Activated CD4-positive, alpha-beta T cell treated with anti-CD3 and anti-CD28 coated beads, Interleukin-10, Interleukin-2, amounts not matched to agents 100 ng/mL and 50 ng/mL, durations not matched to agents 16 hours and 8 hours (primary cell): ENCODE measurements around the gene CCPG1.
"Not testable (repeated sequence)": the region's sequence is repeated elsewhere in the genome, so short reads cannot be mapped to it uniquely, and the experiment has no call there.

ENCODE experiments used
- DNase-seq: peaks from one replicate; pipeline ENCODE4 v3.0.0-alpha.2; 2020

The CCPG1 gene, protein sequence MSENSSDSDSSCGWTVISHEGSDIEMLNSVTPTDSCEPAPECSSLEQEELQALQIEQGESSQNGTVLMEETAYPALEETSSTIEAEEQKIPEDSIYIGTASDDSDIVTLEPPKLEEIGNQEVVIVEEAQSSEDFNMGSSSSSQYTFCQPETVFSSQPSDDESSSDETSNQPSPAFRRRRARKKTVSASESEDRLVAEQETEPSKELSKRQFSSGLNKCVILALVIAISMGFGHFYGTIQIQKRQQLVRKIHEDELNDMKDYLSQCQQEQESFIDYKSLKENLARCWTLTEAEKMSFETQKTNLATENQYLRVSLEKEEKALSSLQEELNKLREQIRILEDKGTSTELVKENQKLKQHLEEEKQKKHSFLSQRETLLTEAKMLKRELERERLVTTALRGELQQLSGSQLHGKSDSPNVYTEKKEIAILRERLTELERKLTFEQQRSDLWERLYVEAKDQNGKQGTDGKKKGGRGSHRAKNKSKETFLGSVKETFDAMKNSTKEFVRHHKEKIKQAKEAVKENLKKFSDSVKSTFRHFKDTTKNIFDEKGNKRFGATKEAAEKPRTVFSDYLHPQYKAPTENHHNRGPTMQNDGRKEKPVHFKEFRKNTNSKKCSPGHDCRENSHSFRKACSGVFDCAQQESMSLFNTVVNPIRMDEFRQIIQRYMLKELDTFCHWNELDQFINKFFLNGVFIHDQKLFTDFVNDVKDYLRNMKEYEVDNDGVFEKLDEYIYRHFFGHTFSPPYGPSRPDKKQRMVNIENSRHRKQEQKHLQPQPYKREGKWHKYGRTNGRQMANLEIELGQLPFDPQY

DNA sequence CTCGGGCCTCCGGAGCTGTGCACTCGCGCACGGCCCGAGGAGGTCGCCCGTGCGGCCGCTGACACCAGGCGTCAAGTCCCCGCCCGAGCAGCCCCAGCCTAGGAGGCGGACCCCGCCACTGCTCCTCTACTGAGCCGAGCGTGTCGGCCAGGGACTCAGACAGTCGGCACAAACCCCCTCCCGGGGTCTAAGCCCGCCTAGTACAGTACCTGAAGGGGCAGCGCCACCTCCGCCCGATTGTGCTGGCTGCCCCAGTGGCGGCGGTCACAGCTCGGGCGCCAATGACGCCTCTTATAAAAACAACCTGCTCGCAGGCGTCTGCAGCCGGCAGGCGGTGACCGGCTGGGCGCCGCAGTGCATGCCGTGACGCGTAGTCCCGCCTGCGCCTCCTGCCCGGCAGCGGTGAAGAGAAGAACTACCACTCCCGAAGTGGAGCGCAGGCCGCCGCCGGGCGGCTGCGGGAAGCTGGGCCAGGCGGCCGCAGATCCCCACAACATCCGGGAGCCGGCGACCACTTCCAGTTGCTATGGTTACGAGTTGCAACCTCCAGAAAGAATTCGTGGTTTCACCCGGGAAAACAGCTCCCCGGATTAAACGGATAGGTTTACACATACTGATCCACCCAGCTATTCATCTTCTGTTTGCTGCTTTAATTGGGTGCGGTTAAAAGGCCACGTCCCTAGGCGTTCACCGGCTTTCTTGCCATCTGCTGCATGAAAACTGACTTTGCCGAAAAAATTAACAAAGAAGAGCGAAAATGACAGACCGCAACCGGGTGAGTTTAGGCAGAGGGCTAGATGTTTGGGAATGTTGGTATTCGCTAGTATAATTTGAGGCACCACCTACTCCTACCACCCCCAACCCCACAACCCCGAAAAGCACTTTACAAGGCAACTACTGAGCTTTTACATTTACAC is at the start of gene CCPG1, which contains the start of gene PIERCE2:
CCPG1 (minus strand) TSS at position 348 of the 917 bp plus-strand sequence. CDS start 18,935 bp downstream, outside the sequence.
PIERCE2 (plus strand) TSS at position 484 of the 917 bp plus-strand sequence; CDS start at position 758, 274 bp downstream.
- DNase-seq: peak; percentile 95

DNA sequence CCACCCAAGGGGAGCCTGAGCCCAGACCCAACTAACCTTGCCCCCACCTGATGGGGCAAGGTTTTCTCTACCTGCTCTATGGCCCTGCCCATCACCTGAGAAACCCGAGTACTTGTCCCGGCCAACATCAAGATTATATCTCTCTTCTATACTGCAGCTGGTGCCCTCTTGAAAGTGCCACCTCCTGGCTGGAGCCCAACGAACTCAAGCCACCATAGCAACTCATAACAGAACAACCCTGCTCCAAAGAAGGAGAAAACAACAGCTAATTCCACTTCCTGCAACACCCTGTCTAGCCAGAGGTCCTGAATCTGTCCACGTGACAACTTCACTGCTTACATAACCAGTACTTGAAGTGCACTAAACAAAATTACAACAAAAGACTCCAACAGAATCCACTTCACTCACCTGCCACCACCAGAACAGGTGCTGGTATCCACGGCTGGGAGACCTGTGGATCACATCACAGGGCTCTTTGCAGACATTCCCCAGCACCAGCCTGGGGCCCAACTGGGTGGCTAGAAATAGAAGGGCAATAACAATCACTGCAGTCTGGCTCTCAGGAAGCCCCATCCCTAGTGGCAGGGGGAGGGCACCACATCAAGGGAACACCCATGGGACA is 49.4 kb upstream of the CCPG1 start:
- no peak for DNase-seq

DNA sequence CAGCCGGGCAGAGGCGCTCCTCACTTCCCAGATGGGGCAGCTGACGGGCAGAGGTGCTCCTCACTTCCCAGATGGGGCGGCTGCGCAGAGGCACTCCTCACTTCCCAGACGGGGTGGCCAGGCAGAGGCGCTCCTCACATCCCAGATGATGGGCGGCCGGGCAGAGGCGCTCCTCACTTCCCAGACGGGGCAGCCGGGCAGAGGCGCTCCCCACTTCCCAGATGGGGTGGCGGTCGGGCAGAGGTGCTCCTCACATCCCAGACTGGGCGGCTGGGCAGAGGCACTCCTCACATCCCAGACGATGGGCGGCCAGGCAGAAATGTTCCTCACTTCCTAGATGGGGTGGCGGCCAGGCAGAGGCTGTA is 38.9 kb upstream of the CCPG1 start:
- DNase-seq: not testable (repeated sequence)

DNA sequence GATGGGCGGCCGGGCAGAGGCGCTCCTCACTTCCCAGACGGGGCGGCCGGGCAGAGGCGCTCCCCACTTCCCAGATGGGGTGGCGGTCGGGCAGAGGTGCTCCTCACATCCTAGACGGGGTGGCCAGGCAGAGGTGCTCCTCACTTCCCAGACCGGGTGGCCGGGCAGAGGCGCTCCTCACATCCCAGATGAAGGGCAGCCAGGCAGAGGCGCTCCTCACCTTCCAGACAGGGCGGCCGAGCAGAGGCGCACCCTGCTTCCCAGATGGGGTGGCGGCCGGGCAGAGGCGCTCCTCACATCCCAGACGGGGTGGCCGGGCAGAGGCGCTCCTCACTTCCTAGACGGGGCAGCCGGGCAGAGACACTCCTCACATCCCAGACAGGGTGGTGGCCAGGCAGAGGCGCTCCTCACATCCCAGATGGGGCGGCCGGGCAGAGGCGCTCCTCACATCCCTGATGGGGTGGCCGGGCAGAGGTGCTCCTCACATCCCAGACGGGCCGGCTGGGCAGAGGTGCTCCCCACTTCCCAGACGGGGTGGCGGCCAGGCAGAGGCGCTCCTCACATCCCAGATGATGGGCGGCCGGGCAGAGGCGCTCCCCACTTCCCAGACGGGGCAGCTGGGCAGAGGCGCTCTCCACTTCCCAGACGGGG is 38.3 kb upstream of the CCPG1 start:
- DNase-seq: not testable (repeated sequence)

DNA sequence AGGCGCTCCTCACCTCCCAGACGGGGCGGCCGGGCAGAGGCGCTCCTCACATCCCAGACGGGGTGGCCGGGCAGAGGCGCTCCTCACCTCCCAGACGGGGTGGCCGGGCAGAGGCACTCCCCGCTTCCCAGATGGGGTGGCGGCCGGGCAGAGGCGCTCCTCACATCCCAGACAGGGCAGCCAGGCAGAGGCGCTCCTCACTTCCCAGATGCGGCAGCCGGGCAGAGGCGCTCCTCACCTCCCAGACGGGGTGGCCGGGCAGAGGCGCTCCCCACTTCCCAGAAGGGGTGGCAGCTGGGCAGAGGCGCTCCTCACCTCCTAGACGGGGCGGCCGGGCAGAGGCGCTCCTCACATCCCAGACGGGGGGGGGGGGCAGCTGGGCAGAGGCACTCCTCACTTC is 37.8 kb upstream of the CCPG1 start:
- not testable (repeated sequence) for DNase-seq

DNA sequence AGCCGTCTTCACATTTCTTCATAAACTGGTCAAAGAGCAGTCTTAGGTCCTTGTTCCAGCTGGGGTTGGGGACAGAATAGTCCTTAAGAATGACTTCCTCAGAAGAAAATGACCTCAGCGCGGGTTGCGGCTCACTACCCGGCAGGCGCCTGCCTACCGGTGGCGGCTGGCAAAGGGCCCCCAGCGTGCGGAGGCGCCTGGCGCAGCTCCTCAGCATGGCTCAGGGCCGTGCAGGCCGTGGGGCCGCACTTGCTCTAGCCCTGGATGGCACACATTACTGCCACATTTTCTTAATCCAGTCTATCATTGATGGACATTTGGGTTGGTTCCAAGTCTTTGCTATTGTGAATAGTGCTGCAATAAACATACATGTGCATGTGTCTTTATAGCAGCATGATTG is 35.0 kb upstream of the CCPG1 start:
- DNase-seq: not testable (repeated sequence)

DNA sequence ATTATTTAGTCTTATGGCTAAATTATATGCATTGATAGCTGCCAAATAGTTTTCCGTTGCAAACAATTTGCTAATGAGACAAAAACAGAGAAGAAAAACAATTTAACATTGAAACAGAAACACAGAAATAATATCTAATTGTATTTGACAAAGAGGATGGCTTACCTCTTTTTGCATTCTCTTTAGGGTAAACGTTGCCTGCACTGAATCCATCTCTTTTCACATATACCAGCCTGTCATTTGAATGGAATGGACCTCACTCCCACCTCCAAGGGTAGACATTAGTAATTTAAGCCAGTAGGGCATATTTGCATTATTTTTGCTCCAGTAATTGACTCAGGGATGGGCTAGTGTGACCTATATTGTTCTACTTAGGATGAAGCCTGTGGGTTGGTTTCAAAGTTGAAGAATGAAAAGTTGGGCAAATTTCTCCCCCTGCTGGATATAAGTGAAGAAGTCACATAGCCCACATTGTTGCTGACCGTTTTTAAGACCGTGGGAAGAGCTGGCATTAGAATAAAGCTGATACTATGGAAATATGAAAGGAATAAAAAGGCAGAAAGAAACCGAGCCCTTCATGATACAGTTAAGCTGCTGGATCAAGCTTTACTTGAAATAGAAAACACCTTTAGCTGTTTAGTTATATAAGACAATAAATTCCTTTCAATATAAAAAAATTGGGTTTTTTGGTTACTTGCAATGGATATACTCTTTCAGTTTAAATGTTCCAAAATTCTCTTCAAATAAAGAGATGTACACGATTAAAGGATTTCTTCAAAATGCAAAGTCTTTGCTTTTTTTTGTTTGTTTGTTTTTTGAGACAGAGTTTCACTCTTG is 27.0 kb upstream of the CCPG1 start:
- peak; percentile 56 for DNase-seq

DNA sequence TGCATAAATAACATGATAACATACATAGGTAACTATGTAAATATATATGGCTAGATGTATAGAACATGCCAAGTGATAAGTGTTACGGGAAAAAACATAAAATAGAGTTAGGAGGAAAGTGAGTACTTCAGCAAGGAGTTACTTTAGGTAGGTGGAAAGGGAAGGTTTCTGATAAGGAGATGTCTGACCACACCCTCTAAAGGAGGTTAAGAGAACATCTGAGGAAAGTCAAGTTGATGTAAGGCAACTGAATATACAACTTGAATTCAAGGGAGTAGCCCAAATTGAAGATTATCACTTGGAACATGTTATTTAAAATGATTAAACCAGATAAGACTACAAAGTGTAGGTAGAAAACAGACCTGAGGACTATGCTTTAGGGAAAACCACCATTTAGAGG is 13.9 kb upstream of the CCPG1 start:
- DNase-seq: no peak

DNA sequence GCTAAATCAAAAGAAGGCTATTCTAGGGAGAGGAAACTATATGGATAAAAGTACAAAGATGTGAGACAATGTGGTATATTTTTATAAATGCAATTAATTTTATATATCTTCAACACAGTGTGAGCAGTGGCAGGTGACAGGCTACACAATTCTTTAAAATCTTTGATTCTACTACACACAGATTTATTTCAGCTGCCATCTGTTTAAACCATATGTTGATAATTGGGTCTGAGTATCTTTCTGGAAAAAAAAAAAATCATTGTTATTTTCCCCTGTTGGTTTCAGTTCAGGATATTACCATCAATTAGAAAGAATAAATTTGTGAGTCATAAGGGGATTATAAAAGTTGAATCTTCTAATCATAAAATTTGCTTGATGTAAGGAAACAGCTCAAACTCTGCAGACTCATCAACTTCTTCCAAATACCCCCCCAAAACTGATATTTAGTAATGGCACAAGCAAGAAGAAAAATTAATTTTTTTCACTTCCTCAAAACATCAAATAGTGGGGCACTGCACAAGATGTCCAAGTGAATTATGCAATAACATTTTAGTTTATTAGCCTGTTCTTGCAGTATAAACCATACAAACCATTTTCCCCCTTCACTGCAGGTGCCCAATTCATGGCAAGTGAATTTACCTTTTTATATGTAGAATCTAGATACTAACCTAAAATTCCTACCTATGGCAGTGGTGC is 12.2 kb upstream of the CCPG1 start:
- DNase-seq: no peak

DNA sequence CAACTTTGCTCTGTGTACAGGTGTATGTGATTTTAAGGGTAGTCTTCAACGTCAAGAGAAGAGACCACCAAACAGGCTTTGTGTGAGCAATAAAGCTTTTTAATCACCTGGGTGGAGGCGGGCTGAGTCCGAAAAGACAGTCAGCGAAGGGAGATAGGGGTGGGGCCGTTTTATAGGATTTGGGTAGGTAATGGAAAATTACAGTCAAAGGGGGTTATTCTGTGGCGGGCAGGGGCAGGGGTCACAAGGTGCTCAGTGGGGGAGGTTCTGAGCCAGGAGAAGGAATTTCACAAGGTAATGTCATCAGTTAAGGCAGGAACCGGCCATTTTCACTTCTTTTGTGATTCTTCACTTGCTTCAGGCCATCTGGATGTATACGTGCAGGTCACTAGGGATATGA is 9.5 kb upstream of the CCPG1 start:
- not testable (repeated sequence) for DNase-seq

DNA sequence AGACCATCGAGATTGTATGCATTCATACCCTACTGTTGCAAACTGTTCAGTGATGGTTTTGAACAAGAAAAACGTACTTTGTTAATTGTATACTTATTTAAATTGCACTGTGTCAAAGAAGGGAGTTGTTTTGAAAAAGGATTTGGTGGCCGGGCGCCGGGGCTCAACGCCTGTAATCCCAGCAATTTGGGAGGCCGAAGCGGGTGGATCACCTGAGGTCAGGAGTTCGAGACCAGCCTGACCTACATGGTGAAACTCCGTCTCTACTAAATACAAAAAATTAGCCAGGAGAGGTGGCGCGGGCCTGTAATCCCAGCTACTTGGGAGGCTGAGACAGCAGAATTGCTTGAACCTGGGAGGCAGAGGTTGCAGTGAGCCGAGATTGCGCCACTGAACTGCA is 817 bp upstream of the CCPG1 start:
- not testable (repeated sequence) for DNase-seq

DNA sequence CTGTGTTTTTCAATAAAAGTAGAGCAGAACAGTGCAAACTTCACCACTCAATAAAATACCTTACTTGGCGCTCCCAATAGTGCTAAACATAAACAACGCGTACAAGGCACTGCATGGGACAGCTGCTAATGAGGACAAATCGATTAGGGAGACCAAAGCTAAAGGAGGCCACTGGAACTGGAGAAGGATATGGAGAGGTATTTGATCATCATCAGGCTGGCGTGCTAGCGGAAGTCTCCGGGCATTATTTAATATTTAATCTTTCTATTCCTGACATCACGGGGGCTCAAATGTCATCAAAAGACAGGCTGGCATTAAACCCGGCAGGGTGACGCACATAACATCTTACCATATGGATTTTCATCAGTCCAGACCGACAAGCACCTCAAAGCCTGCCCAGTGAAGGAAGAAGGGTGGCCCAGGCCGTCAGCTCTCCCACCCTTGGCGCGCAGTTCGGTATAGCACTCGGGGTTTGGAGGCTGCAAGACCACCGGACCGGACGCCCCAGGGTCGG is 604 bp downstream of the CCPG1 start:
- DNase-seq: no peak

DNA sequence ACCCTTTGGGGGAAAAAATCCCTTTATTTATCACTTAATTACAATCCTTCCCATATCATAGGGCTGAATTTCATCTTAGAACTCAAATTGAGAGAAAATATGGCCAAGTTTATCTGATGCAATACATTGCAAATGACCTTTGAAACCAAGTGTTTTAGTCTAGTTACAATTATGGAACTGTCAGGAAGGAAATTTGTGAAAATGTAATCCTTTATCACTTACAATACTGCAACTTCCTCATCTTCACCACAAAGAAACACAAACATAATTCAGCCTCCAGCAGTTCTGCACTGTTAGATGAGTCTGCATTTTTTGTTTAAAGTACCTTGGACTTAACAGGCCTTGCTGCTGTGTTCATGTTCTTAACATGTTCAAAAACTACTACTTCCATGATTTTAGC is 4.6 kb downstream of the CCPG1 start:
- peak; percentile 51 for DNase-seq

DNA sequence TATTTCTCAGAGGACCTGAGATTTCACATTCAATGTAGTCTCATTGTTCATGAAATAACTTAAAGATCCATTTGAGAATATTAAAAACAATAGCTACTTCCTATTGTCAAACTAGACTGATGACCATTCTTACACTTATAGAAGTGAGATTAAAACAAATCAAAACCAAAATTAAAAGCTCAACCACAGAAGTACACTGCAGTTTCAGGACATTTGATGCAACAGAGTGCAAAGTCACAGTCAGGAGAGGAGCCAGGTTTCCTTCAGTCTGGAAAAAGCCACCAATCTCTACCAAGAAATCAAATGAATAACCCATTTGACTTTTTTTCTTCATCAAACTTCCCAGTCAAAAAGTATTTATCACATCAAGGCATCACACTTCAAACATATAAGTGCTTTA is 5.5 kb downstream of the CCPG1 start:
- DNase-seq: peak; percentile 32

DNA sequence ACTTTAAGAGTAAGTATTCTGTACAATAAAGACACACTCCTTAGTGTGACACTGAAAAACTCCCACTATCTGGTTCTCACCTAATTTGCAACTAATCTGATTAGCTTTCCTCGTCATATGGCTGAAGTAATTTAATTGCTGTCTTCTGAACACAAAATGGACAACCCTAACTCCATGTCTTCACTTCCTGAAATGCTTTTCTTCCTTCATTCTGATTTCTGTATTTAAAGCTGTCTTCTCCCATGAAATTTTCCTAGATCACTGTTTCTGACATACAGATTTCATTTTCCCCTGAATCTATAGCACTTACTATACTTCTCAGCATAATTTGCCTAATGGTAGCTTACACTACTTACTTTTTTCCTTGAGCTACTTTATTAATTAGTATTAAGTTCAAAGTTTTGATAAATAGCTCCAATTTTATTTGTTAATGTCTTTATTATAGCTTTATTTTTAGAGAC is 6.3 kb downstream of the CCPG1 start:
- DNase-seq: no peak

DNA sequence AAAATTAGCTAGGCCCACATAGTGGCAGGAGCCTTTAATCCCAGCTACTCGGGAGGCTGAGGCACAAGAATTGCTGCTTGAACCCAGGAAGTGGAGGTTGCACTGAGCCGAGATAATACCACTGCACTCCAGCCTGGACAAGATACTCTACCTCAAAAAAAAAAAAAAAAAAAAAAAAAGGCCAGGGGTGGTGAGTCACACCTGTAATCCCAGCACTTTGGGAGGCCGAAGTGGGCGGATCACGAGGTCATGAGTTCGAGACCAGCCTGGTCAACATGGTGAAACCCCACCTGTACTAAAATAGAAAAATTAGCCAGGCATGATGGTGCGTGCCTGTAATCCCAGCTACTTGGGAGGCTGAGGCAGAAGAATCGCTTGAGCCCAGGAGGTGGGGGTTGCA is 8.1 kb downstream of the CCPG1 start:
- DNase-seq: not testable (repeated sequence)

DNA sequence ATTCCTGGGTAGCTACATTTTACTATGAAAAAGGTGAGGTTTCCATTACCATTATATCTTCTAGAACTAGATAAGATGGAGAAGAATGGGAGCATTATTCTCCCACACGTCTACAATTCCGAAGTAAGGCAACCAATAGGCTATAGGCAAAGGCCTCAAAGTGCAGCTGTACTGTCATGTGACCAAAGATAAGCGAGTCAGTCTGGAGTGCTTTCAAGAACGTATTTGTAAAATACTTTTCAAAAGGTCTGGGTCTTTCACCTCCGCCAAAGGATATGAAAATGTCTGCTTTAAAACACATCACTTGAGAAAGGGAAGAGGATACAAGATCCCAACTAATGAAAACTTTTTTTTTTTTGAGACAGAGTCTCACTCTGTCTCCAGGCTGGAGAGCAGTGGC is 9.9 kb downstream of the CCPG1 start:
- no peak for DNase-seq

DNA sequence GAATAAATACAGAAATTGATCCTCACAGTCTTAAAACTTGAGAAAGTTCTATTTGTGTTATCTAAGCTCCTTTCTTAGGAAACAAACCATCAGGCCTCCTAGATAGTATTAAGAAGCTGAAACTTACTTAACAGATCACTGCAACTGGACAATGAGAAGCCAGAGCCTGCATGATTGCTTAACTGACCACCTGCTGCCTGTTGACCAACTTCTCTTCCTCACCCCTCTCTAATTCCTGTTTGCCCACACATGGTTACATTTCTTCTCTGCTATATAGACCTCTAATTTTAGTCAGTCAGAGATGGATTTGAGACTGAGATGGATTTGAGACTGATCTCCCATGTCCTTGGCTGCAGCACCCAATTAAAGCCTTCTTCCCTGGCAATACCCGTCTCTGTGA is 13.5 kb downstream of the CCPG1 start:
- no peak for DNase-seq

DNA sequence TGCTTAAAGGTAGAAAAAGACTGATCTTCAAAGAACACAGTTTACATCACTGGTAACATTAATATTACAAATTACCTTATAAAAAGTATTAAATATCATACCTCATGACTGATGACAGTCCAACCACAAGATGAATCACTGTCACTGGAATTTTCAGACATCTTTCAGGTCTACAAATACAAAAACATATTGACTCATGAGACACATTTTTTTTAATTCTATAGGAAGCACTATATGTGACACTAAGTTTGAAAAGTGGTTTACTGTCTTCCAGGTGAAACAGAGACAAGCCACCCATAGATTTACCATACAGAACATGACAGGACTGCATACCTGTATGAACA is 18.9 kb downstream of the CCPG1 start:
- no peak for DNase-seq

DNA sequence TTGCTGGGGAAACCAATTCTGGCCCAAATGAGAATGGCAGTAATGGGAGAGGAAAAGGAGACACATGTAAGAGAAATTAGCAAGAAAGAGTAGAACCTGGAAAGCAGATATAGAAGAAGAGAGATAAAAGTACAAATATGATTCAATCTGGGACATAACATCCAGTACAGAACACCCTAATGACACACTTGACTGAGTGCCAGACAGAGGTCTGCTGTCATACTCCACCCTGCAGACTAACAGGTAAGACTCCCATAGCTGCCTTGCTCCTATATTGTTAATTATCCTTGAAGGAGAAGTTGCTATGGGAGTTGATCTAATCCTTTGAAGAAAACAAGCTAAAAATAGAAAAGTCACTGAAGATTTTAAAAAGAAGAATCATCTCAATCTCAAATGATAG is 21.1 kb downstream of the CCPG1 start:
- DNase-seq: no peak
